ENCODE measurements around the gene LZTFL1.

- TF ChIP-seq YY1 (IDR thresholded peaks at IDR 0.05; ENCODE audit: low read depth) (no peak), EP300 (IDR thresholded peaks at IDR 0.05; ENCODE audit: borderline replicate concordance) (no peak), TEAD4 (IDR thresholded peaks at IDR 0.05) (no peak), MAX (IDR thresholded peaks at IDR 0.05) (no peak)
Measured at GRCh38 chr3:45795509-45795881, 46.4 kb downstream of the LZTFL1 start.
